ENCODE results near the gene RPS19.

GRCh38 chr19:41853344-41853743 is 6.7 kb upstream of the RPS19 start:
- TF ChIP-seq, protein P1, sequence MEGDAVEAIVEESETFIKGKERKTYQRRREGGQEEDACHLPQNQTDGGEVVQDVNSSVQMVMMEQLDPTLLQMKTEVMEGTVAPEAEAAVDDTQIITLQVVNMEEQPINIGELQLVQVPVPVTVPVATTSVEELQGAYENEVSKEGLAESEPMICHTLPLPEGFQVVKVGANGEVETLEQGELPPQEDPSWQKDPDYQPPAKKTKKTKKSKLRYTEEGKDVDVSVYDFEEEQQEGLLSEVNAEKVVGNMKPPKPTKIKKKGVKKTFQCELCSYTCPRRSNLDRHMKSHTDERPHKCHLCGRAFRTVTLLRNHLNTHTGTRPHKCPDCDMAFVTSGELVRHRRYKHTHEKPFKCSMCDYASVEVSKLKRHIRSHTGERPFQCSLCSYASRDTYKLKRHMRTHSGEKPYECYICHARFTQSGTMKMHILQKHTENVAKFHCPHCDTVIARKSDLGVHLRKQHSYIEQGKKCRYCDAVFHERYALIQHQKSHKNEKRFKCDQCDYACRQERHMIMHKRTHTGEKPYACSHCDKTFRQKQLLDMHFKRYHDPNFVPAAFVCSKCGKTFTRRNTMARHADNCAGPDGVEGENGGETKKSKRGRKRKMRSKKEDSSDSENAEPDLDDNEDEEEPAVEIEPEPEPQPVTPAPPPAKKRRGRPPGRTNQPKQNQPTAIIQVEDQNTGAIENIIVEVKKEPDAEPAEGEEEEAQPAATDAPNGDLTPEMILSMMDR (IDR thresholded peaks at IDR 0.05; ENCODE audit: low read depth, low read length, poor library complexity, severe bottlenecking), result no peak
- TF ChIP-seq EZH2phosphoT487 (IDR thresholded peaks at IDR 0.05; ENCODE audit: borderline replicate concordance, low read length), result no peak

Measured in DOHH2 (cell line).